Lower leg skin (tissue), 3 donors: ENCODE results near the gene AFF4.

ENCODE experiments used
- POLR2A ChIP-seq, 2 donors: fragments of 450-650 bp; IDR thresholded peaks; one replicate each; pipeline ENCODE4 v1.6.1; 2016 to 2017; ENCODE audit warnings: antibody characterized with exemption in 2 of 2, mild to moderate bottlenecking in 1 of 2, moderate library complexity in 1 of 2
- TF ChIP-seq, protein P1 (sequence below), 3 donors: fragments of 450-650 bp; IDR thresholded peaks; one replicate each; pipeline ENCODE4 v1.5.1; 2016; ENCODE audit warnings: antibody characterized with exemption in 3 of 3, mild to moderate bottlenecking in 3 of 3, moderate library complexity in 2 of 3

DNA sequence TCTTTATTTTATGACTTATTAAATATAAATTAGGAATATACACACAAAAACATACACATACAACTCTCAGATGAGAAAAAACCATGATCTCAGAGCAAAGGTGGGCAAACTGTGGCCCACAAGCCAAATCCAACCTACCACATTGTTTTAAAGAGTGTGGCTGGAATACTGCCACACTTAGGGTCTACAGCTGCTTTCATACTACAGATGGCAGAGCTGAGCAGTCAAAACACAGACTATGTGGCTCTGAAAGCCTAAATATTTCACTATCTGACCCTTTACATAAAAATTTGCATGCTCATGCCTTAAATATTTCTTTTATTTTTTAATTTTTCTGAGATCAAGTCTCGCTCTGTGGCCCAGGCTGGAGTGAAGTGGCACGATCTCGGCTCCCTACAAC lies 61.7 kb downstream of the AFF4 start:
- TF ChIP-seq, protein P1, sequence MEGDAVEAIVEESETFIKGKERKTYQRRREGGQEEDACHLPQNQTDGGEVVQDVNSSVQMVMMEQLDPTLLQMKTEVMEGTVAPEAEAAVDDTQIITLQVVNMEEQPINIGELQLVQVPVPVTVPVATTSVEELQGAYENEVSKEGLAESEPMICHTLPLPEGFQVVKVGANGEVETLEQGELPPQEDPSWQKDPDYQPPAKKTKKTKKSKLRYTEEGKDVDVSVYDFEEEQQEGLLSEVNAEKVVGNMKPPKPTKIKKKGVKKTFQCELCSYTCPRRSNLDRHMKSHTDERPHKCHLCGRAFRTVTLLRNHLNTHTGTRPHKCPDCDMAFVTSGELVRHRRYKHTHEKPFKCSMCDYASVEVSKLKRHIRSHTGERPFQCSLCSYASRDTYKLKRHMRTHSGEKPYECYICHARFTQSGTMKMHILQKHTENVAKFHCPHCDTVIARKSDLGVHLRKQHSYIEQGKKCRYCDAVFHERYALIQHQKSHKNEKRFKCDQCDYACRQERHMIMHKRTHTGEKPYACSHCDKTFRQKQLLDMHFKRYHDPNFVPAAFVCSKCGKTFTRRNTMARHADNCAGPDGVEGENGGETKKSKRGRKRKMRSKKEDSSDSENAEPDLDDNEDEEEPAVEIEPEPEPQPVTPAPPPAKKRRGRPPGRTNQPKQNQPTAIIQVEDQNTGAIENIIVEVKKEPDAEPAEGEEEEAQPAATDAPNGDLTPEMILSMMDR (IDR thresholded peaks at IDR 0.05) = no peak
- no peak for TF ChIP-seq POLR2A (IDR thresholded peaks at IDR 0.05)
